ENCODE results near the gene KCNQ1.
"Not testable (repeated sequence)": the region's sequence is repeated elsewhere in the genome, so short reads cannot be mapped to it uniquely, and the experiment has no call there.

KCNQ1 gene

GRCh38 chr11:2591805-2592204, 147.0 kb downstream of the KCNQ1 start:
- ATAC-seq, result no peak

GRCh38 chr11:2592559-2593392, 148.0 kb downstream of the KCNQ1 start:
- DNase-seq (no peak), ATAC-seq (no peak)

More at GRCh38 chr11:2591805-2592204, 147.0 kb downstream of the KCNQ1 start:
- DNase-seq, result no peak

- ATAC-seq (peak; percentile 24), DNase-seq (no peak)
Measured at GRCh38 chr11:2593393-2593950, 148.7 kb downstream of the KCNQ1 start.

GRCh38 chr11:2594267-2594666, 149.5 kb downstream of the KCNQ1 start:
- ATAC-seq (no peak), DNase-seq (no peak)

- ATAC-seq (no peak), DNase-seq (no peak)
Measured at GRCh38 chr11:2595204-2595603, 150.4 kb downstream of the KCNQ1 start.

GRCh38 chr11:2599561-2600189, 154.9 kb downstream of the KCNQ1 start:
- no peak for DNase-seq
- no peak for ATAC-seq

GRCh38 chr11:2609345-2609744, 164.5 kb downstream of the KCNQ1 start:
- no peak for DNase-seq
- no peak for ATAC-seq

GRCh38 chr11:2612884-2613571, 168.2 kb downstream of the KCNQ1 start:
- DNase-seq (no peak), ATAC-seq (no peak)

- no peak for ATAC-seq
- no peak for DNase-seq
Measured at GRCh38 chr11:2621894-2622293, 177.1 kb downstream of the KCNQ1 start.

- ATAC-seq (no peak), DNase-seq (no peak)
Measured at GRCh38 chr11:2625183-2625582, 180.4 kb downstream of the KCNQ1 start.

- no peak for ATAC-seq
- no peak for DNase-seq
Measured at GRCh38 chr11:2630679-2631078, 185.9 kb downstream of the KCNQ1 start.

GRCh38 chr11:2631161-2631560, 186.4 kb downstream of the KCNQ1 start:
- ATAC-seq (no peak), DNase-seq (no peak)

GRCh38 chr11:2639763-2640162, 195.0 kb downstream of the KCNQ1 start:
- DNase-seq, ATAC-seq: not testable (repeated sequence)

GRCh38 chr11:2641623-2642022, 196.8 kb downstream of the KCNQ1 start:
- DNase-seq, result no peak
- ATAC-seq, result no peak

GRCh38 chr11:2643746-2644145, 198.9 kb downstream of the KCNQ1 start:
- ATAC-seq (no peak), DNase-seq (no peak)

- ATAC-seq, result no peak
- no peak for DNase-seq
Measured at GRCh38 chr11:2644844-2645778, 200.3 kb downstream of the KCNQ1 start.

GRCh38 chr11:2645779-2646118, 200.9 kb downstream of the KCNQ1 start:
- DNase-seq (no peak), ATAC-seq (no peak)

- DNase-seq (no peak), ATAC-seq (no peak)
Measured at GRCh38 chr11:2647167-2647566, 202.4 kb downstream of the KCNQ1 start.

- DNase-seq (no peak), ATAC-seq (no peak)
Measured at GRCh38 chr11:2647953-2648352, 203.1 kb downstream of the KCNQ1 start.

GRCh38 chr11:2649400-2649799, 204.6 kb downstream of the KCNQ1 start:
- no peak for ATAC-seq

GRCh38 chr11:2649848-2650247, 205.0 kb downstream of the KCNQ1 start:
- ATAC-seq, result no peak
- no peak for DNase-seq

More at GRCh38 chr11:2649400-2649799, 204.6 kb downstream of the KCNQ1 start:
- DNase-seq, result no peak

Measured in stimulated activated naive CD8-positive, alpha-beta T cell treated with anti-CD3 and anti-CD28 coated beads, Interleukin-15, Interleukin-2, amounts not matched to agents 100 U/mL and 50 U/mL, for 24 hours (primary cell).